Activated gamma-delta T cell treated with anti-CD3 and anti-CD28 coated beads, Interleukin-2, amount 50 U/mL, for 16 hours (primary cell): Measurements from ENCODE around the gene AP1S2.
"Not testable (repeated sequence)": the region's sequence is repeated elsewhere in the genome, so short reads cannot be mapped to it uniquely, and the experiment has no call there.

ENCODE experiments used
- DNase-seq: peaks from one replicate; pipeline ENCODE4 v3.0.0-alpha.2; 2020; ENCODE audit warnings: low read depth

AP1S2 gene

DNA sequence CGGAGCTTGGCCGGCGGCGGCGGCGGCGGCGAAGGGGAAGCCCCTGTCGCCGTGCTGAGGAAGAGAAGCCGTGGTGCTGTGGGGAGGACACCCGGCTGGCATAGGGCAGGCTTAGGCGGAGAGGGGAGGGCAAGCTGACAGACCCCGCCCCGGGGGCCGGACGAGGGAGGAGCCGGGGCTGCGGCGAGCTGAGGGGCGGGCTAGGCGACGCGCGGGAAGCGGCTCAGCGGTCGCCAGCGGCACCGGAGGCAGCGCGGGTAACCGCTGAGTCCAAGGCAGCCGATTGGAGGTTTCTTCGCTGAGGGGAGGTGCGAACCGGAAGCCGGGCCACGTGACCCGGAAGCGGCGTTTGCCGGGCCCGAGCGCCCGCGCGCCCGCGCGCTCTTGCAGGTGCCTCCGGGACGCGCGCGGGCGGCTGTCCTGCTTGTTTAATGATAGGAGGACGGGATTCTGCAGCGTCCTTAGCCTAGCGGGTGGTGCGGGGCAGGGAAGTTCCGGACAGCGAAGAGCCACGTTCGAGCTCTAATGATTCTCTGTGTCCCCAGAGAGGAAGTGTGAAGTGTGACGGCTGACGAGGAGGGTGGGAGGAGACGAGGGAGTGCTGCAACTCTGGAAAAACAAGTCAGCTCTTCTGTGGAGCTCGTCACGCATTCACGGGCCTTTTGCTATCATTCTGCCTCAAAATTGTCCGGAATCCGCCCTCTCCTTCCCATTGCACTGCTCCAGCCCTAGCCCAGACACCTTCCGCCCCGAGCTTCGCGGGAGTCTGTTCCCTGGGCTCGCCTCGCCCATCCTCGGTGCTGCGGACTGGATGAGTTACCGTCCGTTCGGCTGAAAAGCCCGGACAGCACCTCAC lies at the start of gene AP1S2:
Gene AP1S2, minus strand, starts transcription at position 102 of the 856 bp plus-strand sequence. CDS start 2,289 bp downstream, outside the sequence.
- DNase-seq = peak; percentile 95

DNA sequence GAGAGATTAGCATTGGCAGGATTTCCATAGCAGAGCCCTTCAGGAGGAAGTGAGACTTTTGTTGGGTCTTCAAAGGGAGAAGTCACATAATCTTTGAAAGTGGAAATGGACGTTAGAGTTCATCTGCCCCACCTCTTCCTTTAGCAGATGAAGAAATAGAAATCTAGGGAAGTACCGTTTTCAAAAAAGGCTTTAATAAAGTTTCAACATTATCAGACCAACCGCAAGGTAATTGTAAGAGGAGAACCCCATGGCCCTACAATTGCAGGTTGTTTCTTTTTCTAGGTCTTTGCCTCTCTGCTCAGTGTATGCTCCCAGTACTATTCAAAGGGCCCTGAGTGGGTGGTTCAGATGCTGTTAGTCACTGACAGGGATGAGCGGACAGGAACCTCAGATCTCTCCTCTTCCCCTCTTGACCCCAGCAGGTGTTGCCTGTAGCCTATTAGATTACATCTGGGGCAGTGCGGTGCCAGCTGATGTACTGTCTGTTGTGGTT lies 48.6 kb upstream of the AP1S2 start:
- DNase-seq = no peak

DNA sequence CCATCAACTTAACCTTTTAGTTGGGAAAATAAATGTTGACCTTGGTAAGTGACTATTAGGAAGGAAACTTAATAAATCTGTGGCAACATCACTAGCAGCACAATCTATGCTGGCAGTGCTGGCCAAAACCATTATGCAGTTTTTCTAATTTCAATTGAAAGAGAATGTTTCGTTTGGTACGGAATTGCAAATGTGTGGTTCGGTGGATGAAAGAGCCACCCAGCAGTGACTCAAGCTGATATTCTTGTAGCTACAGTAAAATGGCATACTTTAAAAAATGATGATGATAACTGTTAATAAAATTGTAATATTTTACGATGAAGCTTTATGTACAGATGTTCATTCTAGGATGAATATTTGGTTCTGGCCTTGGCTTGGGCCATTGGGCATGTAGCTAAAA lies 40.7 kb upstream of the AP1S2 start:
- no peak for DNase-seq

DNA sequence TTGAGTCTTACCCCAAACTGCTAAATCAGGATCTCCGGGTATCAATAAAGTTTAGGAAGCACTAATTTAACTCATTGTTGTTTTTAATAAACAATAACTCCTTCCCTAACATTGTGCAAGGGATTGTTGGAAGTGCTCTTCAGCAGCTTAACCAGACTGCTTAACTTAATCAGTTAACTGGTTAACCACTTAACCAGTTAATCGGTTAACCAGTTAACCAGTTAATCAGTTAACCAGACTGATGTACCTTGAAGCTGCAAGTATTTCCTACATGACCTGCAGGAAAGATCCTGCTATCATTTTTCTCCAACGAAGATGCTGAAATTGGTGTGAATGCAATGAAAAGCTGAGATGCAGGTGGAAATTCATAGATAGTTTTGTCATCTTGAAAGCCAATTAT lies 40.1 kb upstream of the AP1S2 start:
- DNase-seq = no peak

DNA sequence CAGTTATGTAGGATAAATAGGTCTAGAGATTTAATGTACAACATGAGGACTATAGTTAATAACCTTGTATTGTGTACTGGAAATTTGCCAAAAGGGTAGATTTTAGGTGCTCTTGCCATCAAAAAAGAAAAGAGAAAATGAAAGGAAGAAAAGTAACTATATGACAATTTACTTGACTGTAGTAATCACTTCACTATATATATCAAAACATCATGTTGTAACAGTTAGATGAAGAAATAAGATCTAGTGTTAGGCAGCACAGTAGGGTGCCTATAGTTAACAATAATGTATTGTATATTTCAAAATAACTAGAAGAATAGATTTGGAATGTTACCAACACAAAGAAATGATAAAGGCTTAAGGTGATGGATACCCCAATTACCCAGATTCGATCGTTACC lies 35.9 kb upstream of the AP1S2 start:
- no peak for DNase-seq

DNA sequence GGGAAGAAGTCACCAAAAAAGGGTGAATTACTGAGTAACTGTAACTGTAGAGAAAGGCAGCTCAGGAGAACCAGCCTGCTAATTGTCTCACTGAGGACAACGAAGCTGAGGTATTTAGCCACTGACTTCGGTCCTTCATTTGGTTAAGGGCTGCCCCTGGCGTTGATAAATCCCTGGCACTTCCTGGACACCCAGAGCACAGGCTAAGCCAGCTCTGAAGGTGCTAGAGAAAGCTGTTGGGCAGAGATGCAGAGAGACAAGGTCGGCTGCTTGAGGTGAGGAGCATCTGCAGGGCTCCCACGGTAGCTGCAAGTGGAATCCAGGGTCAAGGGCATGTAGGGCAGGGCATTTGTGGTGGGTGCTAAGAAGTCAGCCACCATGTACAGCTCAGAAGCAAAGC lies 33.4 kb upstream of the AP1S2 start:
- DNase-seq = no peak

DNA sequence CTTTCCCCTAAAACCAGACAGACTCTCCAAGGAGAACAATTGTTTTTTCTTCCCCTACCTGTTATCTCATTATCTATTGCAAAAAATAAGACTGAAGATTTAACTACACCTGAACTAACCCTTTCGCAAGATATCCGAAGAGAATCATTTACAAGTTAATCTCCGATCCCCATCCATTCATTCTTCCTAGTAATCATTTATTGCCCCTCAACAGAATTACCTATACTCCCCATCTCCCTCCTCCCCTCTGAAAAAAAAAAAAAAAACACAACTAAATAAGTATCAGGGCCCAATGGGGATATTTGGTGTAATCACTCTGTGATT lies 28.9 kb upstream of the AP1S2 start:
- no peak for DNase-seq

DNA sequence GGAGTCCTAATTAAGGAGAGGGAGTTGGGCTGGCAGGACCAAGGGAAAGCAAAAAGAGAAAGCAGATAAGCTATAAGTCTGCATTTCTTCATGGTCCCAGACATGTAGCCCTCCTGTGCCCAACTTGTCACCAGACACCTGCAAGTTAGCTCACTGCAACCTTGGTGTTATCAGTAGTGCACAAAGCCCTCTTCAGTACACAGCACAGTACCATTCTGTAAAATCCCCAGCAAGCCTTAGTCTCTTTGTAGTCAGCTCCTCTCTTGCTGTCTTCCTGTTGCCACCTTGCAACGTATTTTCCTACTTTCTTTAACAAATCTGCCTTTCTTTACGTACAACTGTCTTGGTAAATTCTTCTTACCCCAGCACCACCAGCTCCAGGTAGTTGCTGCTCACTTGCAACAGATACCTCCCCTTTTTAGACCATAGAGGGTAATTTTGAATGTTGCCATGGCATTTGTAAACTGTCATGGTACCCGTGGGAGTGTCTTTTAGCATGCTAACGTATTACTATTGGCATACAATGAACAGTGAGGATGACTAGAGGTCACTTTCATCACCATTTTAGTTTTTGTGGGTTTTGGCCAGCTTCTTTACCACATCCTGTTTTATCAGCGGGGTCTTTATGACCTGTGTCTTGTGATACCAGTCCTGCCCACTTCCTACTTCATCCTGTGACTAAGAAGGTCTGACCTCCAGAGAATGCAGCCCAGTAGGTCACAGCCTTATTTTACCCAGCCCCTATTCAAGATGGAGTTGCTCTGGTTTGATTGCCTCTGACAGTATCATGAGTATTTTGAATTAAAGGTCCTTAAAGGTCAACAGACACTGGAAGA lies 28.3 kb upstream of the AP1S2 start:
- DNase-seq = no peak

DNA sequence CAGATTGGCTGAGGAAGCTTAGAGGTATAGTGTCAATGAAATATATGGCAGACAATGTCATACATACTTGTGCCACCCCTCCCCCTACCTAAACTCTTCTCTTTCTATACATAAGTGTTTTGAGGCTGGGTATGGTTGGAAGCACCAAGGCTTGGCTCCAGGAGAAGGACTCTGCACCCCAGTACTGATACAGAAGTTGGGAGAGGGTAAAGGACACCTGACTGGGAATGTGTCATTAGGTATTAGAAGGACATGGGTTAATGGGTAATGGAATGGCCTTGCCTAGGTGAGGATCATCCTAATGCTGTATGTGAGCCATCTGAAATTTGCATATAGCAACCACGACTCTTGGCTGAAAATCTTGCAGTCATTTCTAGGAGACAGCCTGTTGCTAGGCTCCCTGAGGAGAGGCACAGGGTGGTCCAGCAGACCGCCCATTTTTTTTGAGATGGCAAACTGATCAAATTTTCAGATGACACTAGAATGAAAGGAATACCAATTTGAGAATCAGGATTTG lies 26.8 kb upstream of the AP1S2 start:
- no peak for DNase-seq

DNA sequence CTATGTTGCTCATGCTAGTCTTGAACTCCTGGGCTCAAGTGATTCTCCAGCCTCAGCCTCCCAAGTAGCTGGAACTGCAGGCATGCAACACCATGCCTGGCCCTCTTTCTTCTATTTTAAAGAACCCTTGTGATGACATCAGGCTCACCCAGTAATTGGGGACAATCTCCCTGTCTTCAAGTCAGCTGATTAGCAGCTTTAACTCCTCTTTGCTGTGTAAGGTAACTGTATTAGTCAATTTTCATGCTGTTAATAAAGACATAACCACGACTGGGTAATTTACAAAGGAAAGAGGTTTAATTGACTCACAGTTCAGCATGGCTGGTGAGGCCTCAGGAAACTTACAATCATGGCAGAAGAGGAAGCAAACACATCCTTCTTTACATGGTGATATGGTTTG lies 23.3 kb upstream of the AP1S2 start:
- not testable (repeated sequence) for DNase-seq

DNA sequence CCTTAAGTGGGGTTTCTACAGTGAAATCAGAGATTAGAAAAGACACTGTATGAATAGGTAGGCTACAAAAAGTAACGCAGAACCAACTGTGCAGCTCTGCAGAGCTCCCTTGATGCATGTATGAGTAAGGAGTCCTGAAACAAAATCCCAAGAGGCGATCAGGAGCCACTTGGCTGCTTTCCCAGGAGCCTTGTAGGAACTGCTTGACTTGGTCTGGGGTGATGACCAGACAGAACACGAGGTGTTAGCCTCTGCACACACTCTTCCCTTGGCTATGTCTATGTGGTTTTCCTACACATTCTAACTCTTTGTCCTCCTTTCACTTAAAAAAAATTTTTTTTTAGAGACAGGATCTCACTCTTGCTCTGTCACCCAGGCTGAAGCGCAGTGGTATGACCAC lies 22.8 kb upstream of the AP1S2 start:
- DNase-seq = no peak

DNA sequence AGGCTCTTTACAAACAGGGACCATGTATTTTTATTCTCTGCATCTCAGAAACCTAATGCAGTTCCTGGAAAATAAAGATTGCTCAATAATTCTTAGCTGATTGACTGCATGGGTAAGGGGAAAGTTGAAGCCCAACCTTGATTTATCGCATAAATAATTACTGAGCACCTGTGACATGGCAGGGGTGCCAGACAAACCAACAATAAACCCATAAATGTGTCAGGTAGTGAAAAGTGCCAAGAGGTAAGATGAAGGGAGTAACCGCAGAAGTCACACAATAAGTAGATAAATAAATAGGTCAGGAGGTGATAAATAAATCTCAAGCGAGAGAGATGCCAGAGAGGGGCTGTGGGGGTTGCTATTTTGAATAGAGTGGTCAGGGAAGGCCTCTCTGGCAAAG lies 20.1 kb upstream of the AP1S2 start:
- DNase-seq = no peak

DNA sequence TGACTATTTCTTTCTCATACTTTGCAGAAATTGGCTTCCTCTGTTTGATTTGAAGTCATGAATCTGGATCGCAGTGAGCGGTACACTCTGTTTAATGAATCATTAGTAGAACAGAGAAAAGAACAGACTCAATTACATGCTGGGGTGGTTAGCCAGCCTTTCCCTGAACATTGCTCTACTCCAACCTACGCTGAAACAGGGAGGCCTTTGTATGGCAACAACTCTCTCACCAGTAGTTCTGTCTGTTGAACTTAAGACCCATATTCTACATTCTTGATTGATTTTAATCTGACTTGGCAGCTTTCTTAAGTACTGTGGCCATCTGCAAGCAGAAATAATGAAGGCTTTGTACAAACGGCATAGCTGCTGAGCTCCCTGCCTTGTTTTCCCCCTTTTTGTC lies 19.0 kb upstream of the AP1S2 start:
- no peak for DNase-seq

DNA sequence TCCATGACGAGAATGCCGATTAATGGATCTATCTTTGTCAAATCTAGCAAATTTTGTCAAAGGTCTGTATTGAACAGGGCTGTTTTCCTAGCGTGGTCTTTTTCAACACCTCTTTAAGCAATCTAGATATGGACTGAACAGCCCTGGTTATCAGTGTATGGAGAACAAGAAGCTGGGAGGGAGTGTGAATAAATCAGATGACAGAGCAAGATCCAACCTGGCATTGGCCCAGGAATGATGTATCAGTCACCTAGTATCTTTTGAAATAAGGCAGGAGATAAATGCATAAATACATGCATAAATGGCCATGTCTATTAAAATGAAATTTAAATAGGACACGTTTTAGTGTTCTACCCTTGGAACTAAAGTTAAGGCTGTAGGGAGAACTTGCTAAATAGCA lies 15.7 kb upstream of the AP1S2 start:
- DNase-seq = no peak

DNA sequence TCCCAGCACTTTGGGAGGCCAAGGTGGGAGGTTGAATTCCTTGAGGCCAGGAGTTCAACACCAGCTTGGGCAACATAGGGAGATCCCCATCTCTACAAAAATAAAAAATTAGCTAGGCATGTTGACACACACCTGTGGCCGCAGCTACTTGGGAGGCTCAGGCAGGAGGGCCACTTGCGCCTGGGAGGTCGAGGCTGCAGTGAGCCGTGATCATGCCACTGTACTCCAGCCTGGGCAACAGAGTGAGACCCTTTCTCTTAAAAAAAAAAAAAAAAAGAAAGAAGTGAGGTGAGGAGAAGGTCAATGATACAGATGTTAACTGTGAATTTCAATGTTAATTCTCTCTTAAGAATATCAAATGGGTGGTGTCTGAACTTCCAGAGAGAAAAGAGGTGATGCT lies 15.1 kb upstream of the AP1S2 start:
- DNase-seq = no peak

DNA sequence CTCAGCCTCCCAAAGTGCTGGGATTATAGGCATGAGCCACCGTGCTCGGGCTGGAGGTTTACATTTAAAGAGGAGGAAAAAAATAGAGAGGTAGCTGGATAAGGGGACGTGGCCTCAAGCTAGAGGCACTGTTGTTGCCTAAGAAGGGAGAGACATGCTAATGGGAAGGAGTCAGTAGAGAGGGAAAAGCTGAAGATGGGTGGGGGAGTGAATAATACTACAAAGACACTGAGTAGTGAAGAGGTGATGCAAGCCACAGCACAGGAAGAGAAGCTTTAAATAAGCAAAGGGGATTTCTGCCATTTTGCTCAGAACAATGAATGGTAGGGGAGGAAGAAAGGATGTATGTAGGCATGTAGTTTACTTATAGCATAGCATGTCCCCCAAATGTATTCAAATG lies 11.5 kb upstream of the AP1S2 start:
- no peak for DNase-seq

DNA sequence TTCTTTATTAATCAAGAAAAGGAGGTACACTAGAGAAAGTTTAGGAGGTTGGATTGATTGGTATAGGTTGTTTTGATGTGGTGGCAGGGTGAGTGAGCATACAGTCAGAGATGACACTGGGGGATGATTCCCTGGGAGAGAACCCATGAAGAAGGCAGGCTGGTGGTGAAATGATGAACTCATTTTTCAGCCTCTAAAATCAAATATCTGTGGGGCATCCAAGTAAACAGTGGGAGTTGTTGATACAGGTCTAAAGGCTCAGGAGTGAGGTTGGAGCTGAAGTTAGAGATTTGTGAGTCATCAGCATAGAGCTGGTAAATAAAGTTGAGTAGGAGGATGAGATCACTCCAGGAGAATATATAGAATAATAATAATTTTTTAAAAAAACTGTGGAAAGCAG lies 10.0 kb upstream of the AP1S2 start:
- no peak for DNase-seq

DNA sequence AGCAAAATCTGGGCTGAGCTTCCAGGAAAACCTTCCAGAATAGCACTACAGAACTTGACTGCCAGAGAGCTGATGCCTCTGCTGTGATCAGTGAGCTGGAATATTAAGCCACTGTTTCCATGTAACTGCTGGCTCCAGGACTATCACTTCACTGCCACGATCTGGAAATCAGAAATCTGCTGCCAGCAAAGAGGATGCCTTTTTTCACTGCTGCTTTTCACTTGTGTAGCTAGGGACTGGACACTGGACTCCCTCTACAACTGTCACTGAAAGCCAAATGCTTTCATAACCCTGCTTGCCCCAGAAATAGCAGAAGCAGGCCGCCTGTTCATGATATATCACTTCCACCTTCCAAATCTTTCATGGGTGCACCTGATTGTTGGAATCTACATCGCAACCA lies 9.4 kb upstream of the AP1S2 start:
- no peak for DNase-seq

DNA sequence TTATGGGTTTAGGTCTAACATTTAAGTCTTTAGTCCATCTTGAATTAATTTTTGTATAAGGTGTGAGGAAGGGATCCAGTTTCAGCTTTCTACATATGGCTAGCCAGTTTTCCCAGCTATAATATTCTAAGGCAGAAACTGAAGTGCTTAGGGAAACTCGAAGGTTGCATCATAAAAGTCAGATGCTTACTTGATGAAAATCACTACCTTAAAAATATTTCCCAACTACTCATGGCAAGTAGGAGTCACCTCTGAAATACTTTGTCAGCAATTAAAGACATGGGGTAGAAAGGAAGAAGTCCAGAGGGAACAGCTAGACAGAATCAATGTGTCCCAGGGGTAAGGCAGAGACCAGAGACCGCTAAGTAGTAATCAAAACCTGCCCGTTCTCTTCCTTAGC lies 6.3 kb upstream of the AP1S2 start:
- no peak for DNase-seq

DNA sequence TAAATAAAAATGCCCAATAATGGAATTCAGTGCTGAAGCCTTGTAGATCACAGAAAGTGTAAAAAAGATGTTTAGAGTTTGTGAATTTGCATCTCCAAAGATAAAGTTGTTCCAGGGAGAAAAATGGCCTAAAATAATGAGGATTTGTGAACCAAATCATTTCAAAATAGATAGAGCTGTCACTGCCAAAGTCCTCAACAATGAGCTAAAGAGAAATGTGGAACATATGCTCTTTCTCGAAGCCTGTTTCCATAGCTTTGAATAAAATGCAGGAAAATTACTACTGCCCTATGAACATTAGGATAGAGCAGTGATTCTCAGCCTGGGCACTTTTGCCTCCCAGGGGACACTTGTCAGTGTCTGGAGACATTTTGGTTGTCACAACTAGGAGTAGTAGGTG lies 3.4 kb upstream of the AP1S2 start:
- no peak for DNase-seq

DNA sequence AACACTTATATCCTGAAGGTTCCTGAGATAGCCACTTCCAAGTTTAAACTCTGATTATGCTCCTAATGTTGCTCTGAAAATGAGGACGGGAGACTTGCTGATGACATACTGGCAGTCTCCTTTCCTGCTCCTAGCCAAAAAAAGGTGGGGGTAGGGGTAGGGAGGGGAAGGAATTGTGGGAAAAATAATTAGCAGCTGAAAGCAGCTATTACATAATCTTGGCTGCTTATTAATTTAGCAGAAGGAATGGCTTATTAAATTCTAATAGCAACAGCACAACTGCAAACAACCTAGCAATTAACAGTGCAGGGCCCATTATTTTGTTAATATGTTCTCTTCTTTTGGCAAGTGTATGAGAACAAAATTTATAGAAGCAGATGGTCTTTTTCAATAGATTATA lies 2.0 kb upstream of the AP1S2 start:
- DNase-seq = no peak

DNA sequence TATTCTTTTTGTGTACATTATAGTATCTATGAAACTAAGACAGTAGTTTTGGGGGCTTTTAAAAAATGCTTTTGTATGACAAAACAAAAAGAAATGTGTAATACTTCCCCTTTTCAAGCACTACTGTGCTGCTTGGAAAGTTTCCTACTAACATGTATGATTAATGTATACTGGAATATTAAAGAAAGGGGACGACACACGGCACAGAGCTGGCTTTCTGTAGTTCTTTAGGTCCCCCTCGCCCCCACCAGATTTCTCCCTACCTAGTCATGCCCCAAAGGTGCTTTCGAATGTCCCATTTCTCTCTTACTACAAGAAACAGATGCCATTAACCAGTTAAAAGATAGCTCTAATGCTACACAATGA lies 1.6 kb upstream of the AP1S2 start:
- DNase-seq = no peak

DNA sequence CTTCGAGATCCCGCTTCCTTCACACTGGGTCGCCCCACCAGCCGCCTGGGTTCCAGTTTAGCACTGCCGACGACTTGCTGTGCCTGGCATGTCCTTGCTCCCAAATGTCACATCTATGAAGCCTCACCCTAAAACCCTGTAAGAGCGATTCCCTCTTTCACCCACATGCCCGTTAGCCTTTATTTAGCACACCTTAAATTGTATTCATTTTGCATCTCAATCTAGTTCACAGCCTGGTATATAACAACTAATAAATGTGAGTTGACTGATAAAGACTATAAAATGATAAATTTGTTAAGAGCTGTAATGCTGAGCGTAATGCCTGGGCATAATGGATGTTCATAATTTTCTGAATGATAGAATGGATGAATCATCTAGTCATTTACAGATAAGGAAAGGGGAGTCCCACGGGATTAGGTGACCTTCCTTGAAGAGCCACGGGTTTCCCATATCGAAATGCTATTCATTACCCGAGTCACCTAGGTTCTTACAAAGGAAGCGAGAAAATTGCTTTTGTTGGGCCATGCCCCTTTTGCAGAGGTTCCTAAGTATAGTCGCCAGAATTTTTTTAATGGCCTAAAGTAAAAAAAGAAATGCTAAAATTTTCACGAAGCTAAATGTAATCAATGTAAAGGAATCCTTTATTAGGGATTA lies 1.1 kb upstream of the AP1S2 start:
- DNase-seq = no peak
